GM18508 (cell line): ENCODE results near the gene GADL1.

ENCODE experiments used
- ATAC-seq: cut with Tn5 transposase; IDR thresholded peaks from one replicate; pipeline ENCODE4 v1.9.1; 2021; ENCODE audit warnings: moderate number of reproducible peaks; ENCODE audit not compliant: insufficient read depth, unreplicated experiment

The GADL1 gene

DNA sequence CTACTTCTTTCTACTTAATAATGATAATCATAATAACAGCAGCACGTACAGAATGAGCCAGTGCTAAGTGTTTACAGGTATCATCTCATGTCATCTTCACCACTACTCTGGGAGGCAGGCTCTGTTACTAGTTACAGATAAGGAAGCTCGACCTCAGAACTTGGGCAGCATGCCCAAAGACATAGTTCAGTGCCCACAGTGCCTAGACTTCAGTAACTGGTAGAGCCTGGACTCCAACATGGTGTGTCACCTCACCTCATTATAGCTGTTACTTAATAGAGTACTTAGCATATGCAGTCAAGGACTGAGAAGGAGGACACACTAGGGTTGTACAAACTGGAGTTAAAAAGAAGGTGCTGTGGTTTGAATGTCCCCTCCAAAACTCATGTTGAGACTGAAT is 7.6 kb downstream of the GADL1 start:
- no peak for ATAC-seq

DNA sequence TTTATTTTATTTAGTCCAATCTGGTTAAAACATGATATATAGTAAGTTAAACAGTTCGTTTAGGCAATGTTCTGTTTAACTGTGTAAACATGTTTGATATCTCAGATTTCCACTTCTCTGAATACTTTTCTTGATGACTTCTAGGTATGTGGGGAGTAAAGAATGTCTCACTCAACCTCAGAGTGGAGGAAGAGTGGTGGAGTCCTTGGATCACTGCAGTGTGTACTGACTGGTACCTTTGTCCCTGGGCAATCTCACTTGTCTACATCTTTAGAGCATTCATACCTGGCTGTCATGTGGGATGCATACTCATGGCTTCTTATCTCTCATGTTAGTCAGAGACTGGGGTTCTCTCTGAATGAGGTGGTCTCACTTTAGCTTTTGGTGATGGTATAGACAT is 15.6 kb downstream of the GADL1 start:
- no peak for ATAC-seq

DNA sequence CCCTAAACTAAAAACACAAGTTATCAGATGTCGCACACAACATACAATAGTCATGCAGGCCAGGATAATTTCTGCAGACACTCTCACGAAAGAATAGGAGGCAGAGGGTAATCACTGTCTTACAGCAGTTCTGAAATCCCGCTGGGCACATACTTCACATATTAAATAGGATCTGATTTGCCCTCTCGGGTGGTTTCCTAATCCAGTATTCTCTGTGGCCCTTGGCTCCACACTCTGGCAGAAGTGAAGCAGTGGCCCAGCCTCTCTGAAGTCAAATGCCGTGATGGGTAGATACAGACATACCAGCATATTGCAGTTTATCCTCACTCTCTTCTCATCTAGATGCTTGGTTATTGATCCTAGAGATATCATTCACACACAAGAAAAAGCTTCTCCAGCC is 19.0 kb downstream of the GADL1 start:
- ATAC-seq, result no peak

DNA sequence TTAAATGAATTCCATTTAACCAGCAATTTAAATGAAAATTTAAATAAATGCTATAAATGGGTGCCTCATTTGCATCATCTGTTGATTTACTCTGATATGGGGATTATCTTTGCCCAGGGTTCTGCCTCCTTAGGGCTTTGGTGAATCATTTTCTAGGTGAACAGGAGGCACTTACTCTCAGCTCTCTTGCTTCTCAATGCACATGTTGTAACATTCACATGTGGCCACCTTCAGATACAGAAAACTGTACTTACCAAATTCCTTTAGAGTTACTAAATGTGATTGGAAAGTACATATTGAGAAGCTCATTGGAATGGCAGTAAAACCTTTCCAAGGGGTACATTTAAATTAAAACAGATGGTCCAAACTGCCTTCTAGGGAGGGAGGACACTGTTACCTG is 20.8 kb downstream of the GADL1 start:
- no peak for ATAC-seq

DNA sequence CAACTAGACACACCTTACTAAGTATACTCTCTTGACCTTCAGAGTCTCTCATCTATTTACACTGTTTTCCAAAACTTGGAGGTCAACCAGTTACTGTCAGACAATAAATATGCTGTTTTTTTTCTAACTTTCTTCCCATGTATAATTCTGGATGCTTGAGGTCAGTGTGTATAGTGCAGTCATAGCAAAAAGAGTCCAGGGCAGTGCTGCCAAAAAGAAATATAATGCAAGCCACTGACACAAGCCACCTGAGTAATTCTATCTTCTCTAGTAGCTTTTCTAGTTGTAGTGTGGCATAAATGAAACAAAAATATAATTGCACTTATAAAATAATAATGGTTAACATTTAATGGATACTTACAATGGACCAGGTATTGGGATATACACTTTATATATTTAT is 21.6 kb downstream of the GADL1 start:
- ATAC-seq, result no peak

DNA sequence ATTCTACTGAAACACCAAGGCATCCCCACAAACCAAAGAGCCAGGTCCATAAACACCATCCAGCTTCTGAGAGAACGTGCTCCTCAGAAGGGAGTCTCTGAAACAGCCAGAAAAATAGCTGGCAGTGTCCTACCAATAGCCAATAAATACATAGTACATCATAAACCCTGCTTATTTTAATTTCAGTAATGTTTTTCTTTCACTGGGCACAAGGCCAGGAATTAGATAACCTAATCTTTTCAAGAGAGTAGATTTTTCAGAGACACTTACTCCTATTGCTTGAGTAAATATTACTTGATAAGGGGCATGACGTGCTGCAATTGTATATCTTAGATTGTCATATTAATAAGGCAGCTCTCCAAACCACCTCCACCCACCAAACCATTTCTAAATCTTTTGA is 22.7 kb downstream of the GADL1 start:
- no peak for ATAC-seq

DNA sequence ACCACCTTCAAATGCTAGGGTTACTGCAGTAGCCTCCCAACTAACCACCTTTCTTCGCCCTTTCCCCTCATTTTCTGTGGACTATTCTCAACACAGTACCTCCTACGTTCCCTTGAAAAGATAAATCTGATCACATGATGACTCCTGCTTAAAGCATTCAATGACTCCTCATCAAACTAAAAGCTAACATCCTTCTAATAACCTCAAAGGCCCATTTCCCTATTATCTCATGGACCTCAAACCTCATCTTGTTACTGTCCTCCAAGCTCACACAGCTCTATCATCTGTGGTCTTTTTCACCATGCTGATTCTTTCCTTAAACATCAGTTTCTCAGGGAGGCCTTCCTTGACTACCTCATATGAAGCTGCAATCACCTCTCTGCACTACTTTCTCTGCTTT is 29.6 kb downstream of the GADL1 start:
- no peak for ATAC-seq

DNA sequence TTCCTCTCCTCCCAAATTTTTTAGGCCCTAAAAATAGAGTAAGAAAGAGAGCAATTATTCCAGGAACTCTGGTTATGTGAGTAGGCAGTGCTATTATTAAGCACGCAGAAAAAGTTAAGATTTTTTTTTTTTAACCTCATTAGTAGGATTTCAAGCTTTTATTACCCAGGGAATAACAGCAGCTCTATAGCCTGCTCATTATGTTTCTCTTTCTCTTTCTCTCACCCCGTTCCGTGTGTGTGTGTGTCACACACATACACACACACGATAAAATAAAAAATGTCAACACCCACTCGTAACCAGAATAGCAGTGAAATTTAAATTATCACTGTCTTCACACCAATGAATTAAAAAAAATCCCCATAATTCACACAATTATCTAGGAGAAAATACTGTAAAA is 30.3 kb downstream of the GADL1 start:
- no peak for ATAC-seq

DNA sequence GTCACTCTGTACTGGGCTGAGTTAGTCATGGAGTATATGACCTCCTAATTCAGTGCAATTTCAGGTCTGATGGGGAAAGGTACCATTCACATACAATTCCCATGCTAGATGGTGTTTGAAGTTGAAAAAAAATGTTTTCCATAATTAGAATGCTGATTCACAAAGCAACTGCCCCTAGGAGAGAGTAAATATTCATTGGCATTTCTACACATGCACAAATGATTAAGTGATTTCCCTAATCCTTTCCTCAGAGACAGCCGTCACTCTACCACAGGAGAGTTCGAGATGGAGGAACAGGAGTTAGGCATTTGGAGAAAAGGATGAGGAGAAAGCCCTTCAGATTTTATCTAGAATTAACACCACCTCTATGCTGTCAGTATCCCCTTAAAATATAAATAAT is 32.5 kb downstream of the GADL1 start:
- no peak for ATAC-seq

DNA sequence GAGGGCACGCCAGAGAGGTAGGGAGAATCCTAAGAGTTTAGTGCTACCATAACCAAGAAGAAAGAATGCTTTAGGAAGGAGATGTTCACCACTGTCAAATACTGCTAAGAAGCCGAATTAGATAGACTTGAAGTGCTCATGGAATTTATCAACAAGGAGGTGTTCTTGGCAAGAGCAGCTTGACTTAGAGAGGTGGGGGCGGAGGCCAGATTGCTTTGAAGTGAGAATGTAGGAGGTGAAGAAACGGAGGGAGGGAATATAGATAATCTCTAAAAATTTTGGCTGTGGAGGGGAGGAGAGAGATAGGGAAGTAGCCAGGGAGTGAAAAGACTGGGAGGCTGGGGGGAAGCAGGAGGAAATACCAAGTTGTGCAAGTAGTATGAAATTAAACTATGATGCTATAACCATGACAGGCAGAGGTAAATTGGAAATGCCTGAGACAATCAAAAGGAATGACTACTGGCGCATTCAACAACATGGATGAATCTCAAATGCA is 35.5 kb downstream of the GADL1 start:
- no peak for ATAC-seq

DNA sequence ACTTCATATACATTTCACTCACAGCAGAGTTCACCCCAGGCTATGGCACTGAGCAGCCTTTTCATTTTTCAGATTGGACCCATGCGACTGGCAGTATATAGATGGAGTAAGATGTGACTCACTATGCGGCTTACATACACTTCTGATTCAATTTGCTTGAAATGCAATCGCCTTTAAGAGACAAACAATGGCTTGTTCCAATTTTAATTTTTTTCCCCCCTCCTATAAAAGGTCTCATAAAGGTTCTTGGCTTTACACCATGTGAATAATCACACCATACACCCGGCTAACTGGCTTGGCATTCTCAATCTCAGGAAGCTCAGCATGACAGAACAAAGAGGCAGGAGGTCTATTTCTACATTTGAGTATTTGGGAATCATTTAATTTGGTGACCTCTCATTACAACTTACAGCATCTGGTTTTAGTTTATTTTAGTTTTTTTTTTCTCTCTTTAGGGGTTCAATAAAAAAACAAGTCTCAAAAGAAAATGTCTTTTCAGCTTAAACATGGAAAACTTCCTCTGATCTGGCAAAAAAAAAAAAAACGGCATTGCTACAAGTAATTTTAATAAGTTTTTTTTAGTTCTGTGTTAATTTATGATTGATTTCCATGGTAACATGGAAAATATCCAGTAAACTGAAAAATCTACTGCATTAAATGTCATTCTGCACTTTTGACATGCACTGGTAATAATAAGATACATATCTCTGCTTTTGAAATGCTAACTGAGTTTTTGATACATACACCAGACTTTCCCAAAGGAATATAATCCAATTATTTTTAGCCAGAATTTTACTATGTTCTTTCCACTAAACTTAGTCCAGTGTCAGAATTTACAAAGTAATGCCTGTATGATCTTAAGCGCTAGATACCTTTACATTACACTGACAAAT is 38.8 kb downstream of the GADL1 start:
- no peak for ATAC-seq

DNA sequence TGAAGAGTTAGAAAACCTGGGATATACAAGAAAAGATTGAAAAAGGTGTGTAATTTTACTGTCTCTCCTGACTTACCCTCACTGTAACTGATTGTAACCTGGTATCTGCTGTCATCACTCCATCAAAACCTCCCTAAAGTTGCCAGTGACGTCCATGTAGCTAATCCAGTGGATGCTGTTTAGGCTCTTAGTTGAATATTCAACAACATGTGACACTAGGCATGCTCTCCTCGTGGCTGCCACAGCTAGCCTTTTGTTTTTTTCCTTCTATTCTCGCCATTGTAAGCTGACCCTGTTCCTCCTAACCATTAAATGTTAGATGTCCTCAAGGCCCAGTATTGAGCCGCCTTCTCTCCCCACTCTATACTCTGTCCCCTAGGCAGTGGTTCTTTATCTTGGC is 41.6 kb downstream of the GADL1 start:
- ATAC-seq, result no peak

DNA sequence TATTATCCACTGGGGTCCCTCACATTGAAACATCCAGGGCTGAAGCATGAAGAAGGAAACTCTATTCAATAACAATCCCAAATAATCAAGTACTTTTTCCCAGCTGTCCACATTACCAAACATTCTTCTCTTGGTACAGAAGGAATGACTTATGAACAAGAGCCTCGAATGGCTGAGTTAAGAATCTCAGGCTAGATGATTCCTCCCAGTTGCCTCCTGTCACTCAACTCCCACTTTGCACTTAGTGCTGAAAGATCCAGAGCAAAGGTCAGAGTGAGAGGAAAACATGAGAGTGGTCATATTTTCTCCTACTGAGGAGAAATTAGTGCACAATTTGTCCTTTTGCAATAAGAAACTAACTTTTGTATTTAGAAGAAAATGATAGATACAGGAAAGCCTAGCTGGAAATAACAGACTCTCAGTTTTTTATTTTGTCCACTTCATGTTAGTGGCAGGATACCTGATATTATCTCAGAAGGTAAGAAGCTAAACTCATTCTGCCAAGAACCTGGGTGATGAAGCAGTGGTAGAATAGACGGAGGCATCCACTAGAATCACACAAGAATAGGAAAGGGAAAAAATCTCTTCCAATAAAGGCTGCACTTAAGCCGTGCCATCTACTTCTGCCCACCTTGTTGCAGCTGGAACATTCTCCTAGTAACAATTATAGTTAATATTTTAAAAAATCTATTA is 46.2 kb downstream of the GADL1 start:
- no peak for ATAC-seq

DNA sequence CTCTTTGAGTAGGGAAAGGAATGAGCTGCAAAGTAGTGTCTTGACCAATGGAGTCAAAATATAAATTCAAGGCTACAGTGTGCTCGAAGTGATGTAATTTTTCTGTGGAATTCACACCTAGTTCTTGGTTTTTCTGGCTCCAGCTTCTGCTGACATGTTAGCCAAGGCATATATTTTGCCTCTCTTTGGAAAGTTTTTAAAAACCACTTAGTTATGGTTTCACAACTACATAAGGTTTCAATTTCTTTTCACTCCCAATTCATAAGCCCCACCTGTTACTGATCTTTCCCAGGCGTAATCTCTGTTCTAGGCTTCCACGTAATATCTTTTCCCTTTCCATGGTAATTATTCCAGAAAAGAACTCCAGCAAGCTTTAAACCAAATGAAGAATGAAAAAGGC is 46.9 kb downstream of the GADL1 start:
- no peak for ATAC-seq

DNA sequence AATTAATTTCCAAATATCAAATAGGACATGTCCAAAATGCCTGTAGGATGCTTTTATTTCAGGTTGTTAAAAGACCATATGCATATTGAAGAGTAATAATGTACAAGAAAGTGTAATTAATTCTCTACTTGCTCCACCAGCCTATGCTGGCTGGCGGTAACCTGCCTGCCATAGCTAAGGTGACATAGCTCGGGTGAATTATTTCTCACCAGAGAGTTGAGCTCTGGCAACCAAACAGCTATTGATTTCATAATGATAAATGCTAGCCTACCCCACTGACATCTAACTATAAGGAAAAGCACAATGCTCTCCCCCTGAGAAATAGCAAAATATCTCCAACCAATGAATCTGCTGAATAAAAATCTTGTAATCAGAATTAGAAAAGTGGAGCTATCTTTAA is 48.9 kb downstream of the GADL1 start:
- no peak for ATAC-seq

DNA sequence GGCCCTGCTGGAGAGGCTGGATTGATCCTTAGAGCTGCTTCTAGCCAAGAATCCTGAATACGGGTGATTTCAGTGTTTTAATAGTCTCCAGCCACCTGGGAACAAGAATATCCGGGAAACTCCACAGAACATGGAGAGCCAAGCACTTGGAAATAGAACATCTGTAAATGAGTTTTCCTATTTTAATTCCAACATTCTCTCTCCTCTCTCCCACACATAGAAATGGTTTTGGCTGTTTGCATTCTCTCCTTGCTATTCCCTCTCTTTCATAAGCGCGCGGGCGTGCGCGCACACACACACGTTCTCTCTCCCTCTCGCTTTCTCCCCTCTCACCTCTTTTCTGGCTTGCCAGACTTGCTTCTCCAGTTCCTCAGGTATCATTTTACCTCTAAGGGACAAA is 50.6 kb downstream of the GADL1 start:
- ATAC-seq, result no peak

DNA sequence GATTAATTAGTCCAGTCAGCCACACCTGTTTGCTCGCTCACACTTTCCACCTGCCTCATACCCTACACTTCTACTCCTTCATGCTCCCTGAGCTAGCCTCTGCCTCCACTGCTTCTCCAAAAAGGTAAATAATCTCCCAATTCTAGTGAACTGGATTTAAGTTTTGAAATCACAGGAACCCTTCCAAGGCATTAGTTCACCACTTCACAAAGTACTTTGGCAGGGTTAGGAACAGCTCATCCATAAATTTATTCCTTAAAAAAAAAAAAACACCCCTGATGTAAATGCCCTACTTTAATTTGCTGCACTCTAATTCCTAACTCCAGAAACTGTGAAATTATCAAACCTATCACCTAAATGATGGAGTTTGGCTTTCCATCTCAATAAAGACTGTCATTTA is 58.3 kb downstream of the GADL1 start:
- no peak for ATAC-seq

DNA sequence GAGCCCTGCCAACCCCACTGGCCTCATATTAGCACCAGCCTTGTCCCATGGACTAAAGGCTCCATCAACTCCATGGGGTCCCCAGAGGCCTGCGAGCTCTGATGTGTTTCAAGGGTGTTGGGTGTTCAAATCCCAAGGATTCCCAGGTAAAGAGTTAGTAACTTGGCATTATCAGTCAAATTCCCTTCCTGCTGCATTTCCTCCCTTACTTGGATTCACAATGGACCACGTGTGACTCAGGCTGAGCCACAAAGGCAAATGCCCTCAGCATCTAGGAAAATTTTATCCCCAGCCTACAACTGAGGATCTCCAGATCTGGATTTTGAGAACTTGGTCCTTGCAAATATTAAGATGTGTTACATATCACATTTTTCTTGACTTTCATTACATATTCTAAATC is 58.8 kb downstream of the GADL1 start:
- ATAC-seq, result no peak

DNA sequence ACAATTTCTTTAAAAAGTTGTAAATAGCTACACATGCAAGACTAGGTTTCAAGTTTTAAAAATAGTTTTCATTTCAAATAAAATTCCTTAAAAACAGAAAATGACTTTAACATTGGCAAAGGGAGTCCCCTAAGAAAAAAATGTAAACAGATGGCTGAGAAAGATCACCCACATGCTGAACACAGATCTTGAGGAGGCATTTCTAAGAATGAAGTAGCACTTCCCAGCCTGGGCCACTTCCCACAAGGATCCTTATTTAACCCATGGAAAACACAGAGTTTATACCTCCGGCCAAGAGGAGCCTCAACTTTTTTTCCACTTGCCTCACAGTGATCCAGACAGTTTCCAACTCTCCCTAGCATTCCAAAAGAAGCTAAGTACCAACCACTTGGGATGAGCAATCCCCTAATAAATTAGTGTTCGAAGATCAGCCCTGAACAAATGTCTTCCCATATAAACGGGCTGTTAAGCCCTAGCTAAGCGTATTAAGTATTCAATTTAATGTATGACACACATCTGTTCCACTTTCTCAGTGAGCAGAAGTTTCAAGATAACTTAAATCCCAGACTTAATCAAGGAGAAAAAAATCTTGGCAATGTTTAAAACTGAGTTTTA is 61.4 kb downstream of the GADL1 start:
- no peak for ATAC-seq

DNA sequence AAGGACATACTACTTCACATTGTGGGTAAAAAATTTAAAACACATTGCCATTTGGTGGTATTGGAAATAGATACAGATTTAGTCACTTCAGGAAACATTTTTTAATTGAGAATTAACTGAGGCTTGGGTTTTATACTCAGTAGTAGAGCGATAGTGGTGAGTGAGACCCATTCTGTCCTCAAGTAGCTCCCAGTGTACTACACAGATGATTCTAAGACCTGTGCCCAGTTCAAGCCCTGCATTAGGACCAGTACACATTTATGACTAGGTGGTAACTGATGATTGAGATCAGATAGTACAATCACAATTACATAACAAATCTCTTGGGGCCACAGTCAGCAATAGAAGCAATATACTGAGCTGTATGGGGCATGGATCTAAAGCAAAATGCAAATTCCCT is 67.4 kb downstream of the GADL1 start:
- no peak for ATAC-seq

DNA sequence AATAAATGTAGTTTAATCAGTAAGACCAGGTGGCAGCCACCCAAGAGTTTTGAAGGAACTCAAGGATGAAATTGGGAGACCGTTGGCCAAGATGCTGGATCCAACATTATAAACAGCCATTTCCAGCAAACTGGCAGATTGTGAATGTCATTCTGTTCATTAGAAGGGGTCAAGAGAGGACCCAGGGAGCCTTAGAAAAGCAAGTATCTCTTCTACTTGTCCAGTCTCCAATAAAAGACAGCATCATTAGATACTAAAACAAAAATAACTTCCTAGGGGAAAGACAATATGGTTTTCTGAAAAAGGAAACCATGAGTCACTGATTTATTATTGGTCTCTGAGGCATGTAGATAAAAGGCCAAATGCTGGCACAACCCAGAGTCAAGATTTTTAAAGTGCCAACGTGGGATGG is 67.9 kb downstream of the GADL1 start:
- ATAC-seq, result no peak
